Fibroblast of villous mesenchyme (primary cell): ENCODE results near the gene TPPP3. TPM values are rescaled to one million over a fixed set of nuclear protein-coding genes. Genes with fewer than 3 reads are reported as not detected.
A peak's percentile ranks its signal among the peaks of the same experiment; 100 is the strongest.

ENCODE experiments used
- DNase-seq: peaks from one replicate; pipeline ENCODE4 v3.0.0-alpha.2; 2010; ENCODE audit warnings: low read depth
- H3K4me3 ChIP-seq: 2 replicates; pipeline ENCODE4 v1.5.1; 2011; ENCODE audit warnings: low read depth, mild to moderate bottlenecking, low read length
- CTCF ChIP-seq: IDR thresholded peaks from 2 replicates; pipeline ENCODE4 v1.5.1; 2012; ENCODE audit warnings: low read depth, mild to moderate bottlenecking, low read length; ENCODE audit not compliant: insufficient read depth
- total RNA-seq: library from RNA; depleted of rRNA; stranded (reverse); fragments of >200 nt; gene quantifications from 2 replicates; pipeline ENCODE4 v1.2.3, GENCODE V29; 2012

Gene TPPP3
- total RNA-seq, 1 donor = 0.86 TPM

DNA sequence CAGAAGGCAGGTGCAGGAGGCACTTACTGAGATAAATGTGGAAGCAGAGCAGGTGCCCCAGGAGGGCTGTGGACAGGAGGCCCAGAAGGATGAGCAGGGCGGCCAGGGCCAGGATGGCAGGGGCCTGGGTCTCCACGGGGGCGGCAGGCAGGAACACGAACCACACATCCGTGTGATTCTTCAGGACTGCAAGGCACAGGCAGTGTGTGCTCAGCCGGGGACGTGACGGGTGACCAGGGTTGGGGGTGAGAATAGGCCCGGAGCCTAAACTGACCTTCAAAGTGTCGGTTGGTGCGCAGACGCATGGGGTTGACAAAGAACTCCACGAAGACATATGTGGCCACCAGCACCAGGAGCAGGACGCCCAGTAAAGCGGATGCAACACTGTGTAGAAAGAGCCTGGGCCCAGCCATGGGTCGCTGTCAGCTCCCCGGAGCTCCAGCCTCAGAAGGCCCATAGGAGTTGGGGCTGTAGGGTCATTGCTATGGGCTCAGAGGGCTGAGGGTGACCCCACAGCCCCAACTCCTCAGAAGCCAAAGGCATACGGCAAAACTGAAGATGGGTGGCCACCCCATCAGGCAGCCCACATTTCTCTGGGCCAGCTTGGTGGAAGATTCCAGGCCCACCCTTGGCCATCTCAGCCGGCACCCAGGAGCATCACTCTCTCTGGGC lies 5.4 kb upstream of the TPPP3 start:
- H3K4me3 ChIP-seq = no peak overlapping the region
- TF ChIP-seq CTCF = no peak
- DNase-seq = no peak

- no peak for TF ChIP-seq CTCF
- DNase-seq = no peak
- H3K4me3 ChIP-seq = no peak overlapping the region
Observed at GRCh38 chr16:67397812-67398545, 4.7 kb upstream of the TPPP3 start.

- peak; percentile 23 for DNase-seq
- H3K4me3 ChIP-seq = no peak overlapping the region
- TF ChIP-seq CTCF = no peak
Observed at GRCh38 chr16:67397036-67397801, 3.9 kb upstream of the TPPP3 start.

GRCh38 chr16:67396159-67397035 lies 3.1 kb upstream of the TPPP3 start:
- DNase-seq = peak; percentile 77
- H3K4me3 ChIP-seq = no peak overlapping the region
- TF ChIP-seq CTCF = no peak

GRCh38 chr16:67395458-67396158 lies 2.3 kb upstream of the TPPP3 start:
- no peak overlapping the region for H3K4me3 ChIP-seq
- no peak for DNase-seq
- TF ChIP-seq CTCF = no peak

- DNase-seq = no peak
- H3K4me3 ChIP-seq = no peak overlapping the region
- TF ChIP-seq CTCF = no peak
Observed at GRCh38 chr16:67395105-67395457, 1.8 kb upstream of the TPPP3 start.
